LNCAP (cell line): ENCODE data around the gene WDR4.
A peak's percentile ranks its signal among the peaks of the same experiment; 100 is the strongest.

Experiments
- TF ChIP-seq, protein P1 (sequence below): fragments of 450-650 bp; IDR thresholded peaks from 2 replicates; pipeline ENCODE4 v1.5.1; 2017; ENCODE audit warnings: mild to moderate bottlenecking

WDR4 gene

DNA sequence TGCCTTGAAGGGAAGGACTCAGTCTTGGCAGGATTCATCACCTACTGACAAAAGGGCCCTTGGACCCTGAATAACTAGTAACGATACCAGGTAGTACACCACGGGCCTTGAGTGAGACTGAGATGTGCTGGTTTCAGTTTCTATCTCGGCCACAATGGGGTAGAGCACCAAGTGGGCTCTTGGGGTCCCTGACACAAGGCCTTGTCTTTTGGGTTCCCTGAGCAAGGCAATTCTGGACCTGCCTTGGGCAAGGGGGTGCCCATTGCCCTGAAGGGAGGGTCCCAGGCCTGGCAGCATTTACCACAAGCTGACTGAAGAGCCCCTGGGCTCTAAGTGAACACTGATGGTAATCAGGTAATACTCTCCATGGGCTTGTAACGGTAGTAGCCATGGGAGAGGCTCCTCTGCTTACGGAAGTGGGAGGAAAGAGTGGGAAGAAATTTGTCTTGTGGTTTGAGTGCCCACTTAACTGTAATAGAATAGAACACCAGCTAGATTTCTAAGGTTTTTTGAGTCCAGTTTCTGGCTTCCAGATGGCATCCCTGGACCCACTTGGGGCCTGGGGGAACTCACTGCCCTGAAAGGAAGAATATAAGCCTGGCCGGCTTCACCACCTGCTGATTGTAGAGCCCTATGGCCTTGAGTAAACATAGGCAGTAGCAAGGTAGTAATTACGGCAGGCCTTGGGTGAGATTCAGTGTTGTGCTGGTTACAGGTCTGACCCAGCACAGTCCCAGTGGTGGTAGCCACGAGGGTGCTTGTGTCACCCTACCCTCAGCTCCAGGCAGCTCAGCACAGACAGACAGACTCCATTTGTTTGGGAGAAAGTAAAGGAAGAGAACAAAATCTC, 58.5 kb downstream of the WDR4 start:
- TF ChIP-seq, protein P1, sequence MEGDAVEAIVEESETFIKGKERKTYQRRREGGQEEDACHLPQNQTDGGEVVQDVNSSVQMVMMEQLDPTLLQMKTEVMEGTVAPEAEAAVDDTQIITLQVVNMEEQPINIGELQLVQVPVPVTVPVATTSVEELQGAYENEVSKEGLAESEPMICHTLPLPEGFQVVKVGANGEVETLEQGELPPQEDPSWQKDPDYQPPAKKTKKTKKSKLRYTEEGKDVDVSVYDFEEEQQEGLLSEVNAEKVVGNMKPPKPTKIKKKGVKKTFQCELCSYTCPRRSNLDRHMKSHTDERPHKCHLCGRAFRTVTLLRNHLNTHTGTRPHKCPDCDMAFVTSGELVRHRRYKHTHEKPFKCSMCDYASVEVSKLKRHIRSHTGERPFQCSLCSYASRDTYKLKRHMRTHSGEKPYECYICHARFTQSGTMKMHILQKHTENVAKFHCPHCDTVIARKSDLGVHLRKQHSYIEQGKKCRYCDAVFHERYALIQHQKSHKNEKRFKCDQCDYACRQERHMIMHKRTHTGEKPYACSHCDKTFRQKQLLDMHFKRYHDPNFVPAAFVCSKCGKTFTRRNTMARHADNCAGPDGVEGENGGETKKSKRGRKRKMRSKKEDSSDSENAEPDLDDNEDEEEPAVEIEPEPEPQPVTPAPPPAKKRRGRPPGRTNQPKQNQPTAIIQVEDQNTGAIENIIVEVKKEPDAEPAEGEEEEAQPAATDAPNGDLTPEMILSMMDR: no peak

DNA sequence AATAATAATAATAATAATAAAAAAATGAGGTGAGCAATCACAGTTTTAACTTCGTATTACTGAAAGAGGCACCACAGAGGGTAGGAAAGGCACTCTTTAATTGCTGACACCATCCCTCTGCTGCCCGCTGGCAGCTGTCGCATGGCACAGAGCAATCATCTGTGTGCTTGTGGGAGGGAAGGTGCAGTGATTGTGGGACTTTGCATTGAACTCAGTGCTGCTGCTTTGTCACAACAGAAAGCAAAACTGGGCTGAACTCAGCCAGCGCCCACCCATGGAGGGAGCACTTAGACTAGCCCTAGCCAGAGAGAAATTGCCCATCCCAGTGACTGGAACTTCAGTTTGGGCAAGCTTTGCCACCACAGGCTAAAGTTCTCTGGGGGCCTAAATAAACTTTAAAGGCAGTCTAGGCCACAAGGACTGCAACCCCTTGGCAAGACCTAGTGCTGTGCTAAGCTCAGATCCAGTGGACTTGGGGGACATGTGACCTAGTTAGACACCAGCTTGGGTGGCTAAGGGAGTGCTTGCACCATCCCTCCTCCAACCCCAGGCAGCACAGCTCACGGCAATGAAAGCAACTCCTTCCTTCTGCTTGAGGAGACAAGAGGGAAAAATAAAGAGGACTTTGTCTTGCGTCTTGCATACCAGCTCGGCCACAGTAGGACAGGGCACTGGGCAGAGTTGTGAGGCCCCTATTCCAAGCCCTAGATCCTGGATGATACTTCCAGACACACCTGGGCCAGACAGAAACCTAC, 59.3 kb downstream of the WDR4 start:
- TF ChIP-seq, protein P1: no peak

DNA sequence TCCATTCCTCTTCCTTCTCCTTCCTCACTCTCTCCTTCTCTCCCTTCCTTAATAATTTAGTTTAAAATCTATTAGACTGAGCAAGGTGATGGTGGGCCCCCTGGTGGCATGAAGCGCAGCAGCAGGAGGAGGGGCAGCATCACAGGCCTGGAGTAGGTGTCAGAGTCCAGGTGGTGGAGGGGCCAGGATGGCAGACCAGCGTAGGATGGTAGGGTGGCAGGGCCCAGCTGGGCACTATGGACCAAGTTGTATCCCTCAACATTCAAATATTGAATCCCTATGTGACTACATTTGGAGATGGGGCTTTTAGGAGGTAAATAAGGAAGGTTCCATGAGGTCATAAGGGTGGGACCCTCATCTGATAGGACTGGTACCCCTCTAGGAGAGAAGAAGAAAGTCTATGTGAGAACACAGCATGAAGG, 61.0 kb downstream of the WDR4 start:
- TF ChIP-seq, protein P1: peak; percentile 83

DNA sequence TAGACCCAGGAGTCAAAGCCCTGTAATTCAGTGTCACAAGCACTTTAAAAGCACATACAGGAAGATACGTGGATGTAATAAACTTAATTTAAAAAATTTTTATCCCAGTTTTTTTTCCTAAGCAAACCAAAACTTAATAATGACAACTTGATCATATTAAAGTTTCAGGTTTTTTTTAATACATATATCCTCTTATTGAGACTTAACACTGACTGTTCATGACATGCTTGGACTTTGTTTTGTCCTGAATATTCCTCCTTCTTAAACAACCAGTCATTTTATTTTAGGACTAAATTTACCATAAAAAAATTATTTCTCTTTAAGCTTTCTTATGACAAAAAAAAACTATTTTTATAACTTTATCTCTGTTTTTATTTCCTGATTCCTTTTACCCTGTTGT, 64.1 kb downstream of the WDR4 start:
- TF ChIP-seq, protein P1: no peak

DNA sequence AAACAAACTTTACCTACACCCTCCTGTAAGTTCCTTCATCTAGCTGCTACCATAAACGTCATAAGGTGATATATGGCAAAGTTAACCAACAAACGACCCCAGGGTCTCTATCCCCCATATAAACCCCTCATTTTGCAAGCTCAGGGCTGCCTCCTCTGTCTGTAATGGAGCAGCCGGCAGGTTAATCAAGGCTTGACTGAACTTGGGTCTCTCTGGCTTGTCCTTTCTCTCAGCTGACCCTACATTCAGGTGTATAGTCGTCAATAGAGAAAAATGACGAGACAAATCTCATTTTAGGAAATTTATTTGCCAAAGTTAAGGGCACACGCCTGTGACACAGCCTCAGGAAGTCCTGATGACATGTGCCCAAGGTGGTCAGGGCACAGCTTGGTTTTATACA, 67.4 kb downstream of the WDR4 start:
- TF ChIP-seq, protein P1: no peak

DNA sequence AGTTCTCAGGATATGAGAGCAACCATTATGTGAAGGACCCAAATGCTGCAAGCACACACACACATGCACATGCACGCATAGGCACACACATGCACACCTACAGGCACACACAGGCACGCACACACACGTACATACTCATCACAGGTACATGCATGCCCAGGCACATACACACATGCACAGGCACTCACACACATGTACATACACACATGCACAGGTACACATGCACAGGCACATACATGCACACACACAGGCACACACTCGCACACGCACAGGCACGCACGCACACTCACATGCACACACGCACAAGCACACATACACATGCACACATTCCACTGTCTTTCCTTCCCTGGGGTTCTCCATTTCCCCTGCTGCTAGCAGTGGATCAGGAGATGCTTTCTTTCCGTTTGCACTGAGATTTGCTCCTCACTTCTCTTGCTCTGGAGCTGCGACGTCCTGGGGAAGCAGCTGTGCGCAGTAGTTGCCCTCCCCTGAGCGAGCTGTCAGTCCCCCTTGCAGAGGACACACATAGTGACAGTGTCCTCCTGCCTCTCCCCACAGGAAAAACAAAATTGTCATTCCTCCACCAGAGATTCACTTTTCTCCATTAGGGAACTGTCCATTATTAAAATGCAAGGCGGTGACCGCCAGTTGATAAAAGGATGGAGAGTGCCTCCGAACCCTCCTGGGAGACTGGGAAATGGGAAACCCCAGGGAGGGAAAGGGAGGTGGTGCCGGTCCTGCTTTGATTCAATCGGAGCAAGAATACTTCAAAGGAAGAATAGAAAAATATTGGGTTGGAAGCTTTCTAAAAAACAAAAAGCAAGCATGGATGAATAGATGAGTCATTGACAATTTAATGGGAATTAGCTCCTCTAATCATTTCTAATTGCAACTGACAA, 69.5 kb downstream of the WDR4 start:
- TF ChIP-seq, protein P1: no peak

DNA sequence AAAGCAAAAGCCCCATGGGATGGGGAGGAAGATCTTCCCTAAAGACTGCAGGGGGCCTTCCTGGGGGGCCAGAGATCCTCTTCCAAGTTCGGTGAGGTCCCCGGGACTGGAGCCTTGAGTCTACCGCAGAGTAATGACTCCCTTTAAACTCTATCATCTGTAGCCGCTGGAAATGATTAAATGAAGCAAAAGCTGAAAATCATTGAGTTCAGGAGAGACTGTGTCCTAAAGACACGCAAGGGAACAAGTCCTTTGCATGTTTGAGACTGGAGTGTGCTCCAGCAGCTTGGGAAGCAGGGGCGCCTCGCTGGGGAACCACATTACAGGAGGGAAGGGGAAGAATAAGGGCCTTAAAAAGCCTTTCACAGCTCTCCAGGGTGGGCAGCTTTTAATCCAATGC, 70.2 kb downstream of the WDR4 start:
- TF ChIP-seq, protein P1: no peak
